H9 (cell line): ENCODE results near the gene KCNS3. TPM values are rescaled to one million over a fixed set of nuclear protein-coding genes. Genes with fewer than 3 reads are reported as not detected.

Source experiments
- DNase-seq: peaks from one replicate; pipeline ENCODE4 v3.0.0-alpha.2; 2017
- H2AFZ ChIP-seq: one replicate; pipeline ENCODE4 v1.6.1; 2013; ENCODE audit warnings: mild to moderate bottlenecking, low read length, control low read depth, moderate library complexity
- H2AK5ac ChIP-seq: 2 replicates; pipeline ENCODE4 v1.6.1; 2013; ENCODE audit warnings: low read length, control low read depth, mixed read lengths; ENCODE audit not compliant: insufficient read length
- H2BK120ac ChIP-seq: one replicate; pipeline ENCODE4 v1.6.1; 2013; ENCODE audit warnings: low read depth, mild to moderate bottlenecking, low read length, control low read depth, inconsistent platforms; ENCODE audit not compliant: poor library complexity, severe bottlenecking
- H2BK12ac ChIP-seq: 2 replicates; pipeline ENCODE4 v1.6.1; 2013; ENCODE audit warnings: low read length, control low read depth, mixed read lengths, low read depth; ENCODE audit not compliant: insufficient read length
- H2BK15ac ChIP-seq: 2 replicates; pipeline ENCODE4 v1.6.1; 2013; ENCODE audit warnings: low read depth, low read length, control low read depth
- H2BK20ac ChIP-seq: one replicate; pipeline ENCODE4 v1.6.1; 2013; ENCODE audit warnings: low read depth, mild to moderate bottlenecking, low read length, control low read depth, inconsistent platforms; ENCODE audit not compliant: poor library complexity, severe bottlenecking
- H2BK5ac ChIP-seq: 2 replicates; pipeline ENCODE4 v1.6.1; 2013; ENCODE audit warnings: low read length, control low read depth, mixed read lengths; ENCODE audit not compliant: insufficient read length
- H3K14ac ChIP-seq: 2 replicates; pipeline ENCODE4 v1.6.1; 2013; ENCODE audit warnings: low read length, control low read depth; ENCODE audit not compliant: insufficient read depth
- H3K18ac ChIP-seq: 2 replicates; pipeline ENCODE4 v1.6.1; 2013; ENCODE audit warnings: low read depth, mild to moderate bottlenecking, mixed read lengths, low read length, control low read depth; ENCODE audit not compliant: insufficient read length
- H3K23ac ChIP-seq: 2 replicates; pipeline ENCODE4 v1.6.1; 2013; ENCODE audit warnings: low read length, control low read depth, mixed read lengths, low read depth; ENCODE audit not compliant: insufficient read length
- H3K23me2 ChIP-seq: 2 replicates; pipeline ENCODE4 v1.6.1; 2013; ENCODE audit warnings: low read depth, mild to moderate bottlenecking, mixed read lengths, low read length, control low read depth; ENCODE audit not compliant: insufficient read length, poor library complexity, severe bottlenecking
- H3K27ac ChIP-seq: 2 replicates; pipeline ENCODE4 v1.5.1; 2013; ENCODE audit warnings: low read length, control low read depth, mixed read lengths, low read depth; ENCODE audit not compliant: insufficient read length
- H3K27me3 ChIP-seq: 2 replicates; pipeline ENCODE4 v1.6.1; 2013; ENCODE audit warnings: low read length, control low read depth, inconsistent platforms; ENCODE audit not compliant: insufficient read depth
- H3K4ac ChIP-seq: 2 replicates; pipeline ENCODE4 v1.6.1; 2013; ENCODE audit warnings: low read depth, mild to moderate bottlenecking, control low read depth, inconsistent platforms, low read length, moderate library complexity
- H3K4me1 ChIP-seq: 2 replicates; pipeline ENCODE4 v1.6.1; 2013; ENCODE audit warnings: low read length, control low read depth, inconsistent platforms; ENCODE audit not compliant: insufficient read depth
- H3K4me2 ChIP-seq: 2 replicates; pipeline ENCODE4 v1.6.1; 2013; ENCODE audit warnings: low read length, control low read depth, mixed read lengths; ENCODE audit not compliant: insufficient read length, insufficient read depth
- H3K56ac ChIP-seq: 2 replicates; pipeline ENCODE4 v1.6.1; 2013; ENCODE audit warnings: low read depth, mild to moderate bottlenecking, mixed read lengths, low read length, control low read depth; ENCODE audit not compliant: insufficient read length
- H3K79me1 ChIP-seq: 2 replicates; pipeline ENCODE4 v1.6.1; 2013; ENCODE audit warnings: low read depth, mild to moderate bottlenecking, moderate library complexity, low read length, control low read depth, inconsistent platforms; ENCODE audit not compliant: insufficient read depth, poor library complexity, severe bottlenecking
- H3K79me2 ChIP-seq: 2 replicates; pipeline ENCODE4 v1.6.1; 2013; ENCODE audit warnings: low read length, control low read depth, inconsistent platforms; ENCODE audit not compliant: insufficient read depth
- H3K9ac ChIP-seq: 2 replicates; pipeline ENCODE4 v1.6.1; 2013; ENCODE audit warnings: low read length, control low read depth, mixed read lengths; ENCODE audit not compliant: insufficient read length; ENCODE audit errors: extremely low read depth
- H3K9me3 ChIP-seq: one replicate; pipeline ENCODE4 v1.6.1; 2013; ENCODE audit warnings: low read depth, low read length, inconsistent platforms; ENCODE audit not compliant: control insufficient read depth
- H3T11ph ChIP-seq: one replicate; pipeline ENCODE4 v1.6.1; 2013; ENCODE audit warnings: mild to moderate bottlenecking, low read length, control low read depth, inconsistent platforms
- H4K20me1 ChIP-seq: one replicate; pipeline ENCODE4 v1.6.1; 2013; ENCODE audit not compliant: control insufficient read depth, insufficient read length, insufficient read depth
- H4K5ac ChIP-seq: 2 replicates; pipeline ENCODE4 v1.6.1; 2013; ENCODE audit warnings: low read depth, mild to moderate bottlenecking, mixed read lengths, low read length, control low read depth; ENCODE audit not compliant: insufficient read length
- H4K8ac ChIP-seq: replicated peaks from 2 replicates; pipeline ENCODE4 v1.6.1; 2013; ENCODE audit warnings: low read length, control low read depth, mixed read lengths, low read depth; ENCODE audit not compliant: insufficient read length
- H4K91ac ChIP-seq: 2 replicates; pipeline ENCODE4 v1.6.1; 2013; ENCODE audit warnings: low read depth, mild to moderate bottlenecking, moderate library complexity, mixed read lengths, low read length, control low read depth; ENCODE audit not compliant: insufficient read length
- H3K27ac Mint-ChIP-seq, 3 experiments: 2 replicates in 2 of 3; 3 replicates in 1 of 3; pipeline ENCODE4 v1.8.0; 2020 to 2021; ENCODE audit warnings: mixed read lengths in 3 of 3, mild to moderate bottlenecking in 1 of 3, moderate library complexity in 1 of 3
- H3K27me3 Mint-ChIP-seq: 2 replicates; pipeline ENCODE4 v1.8.0; 2021; ENCODE audit warnings: low read depth, mild to moderate bottlenecking, moderate library complexity, mixed read lengths
- H3K36me3 Mint-ChIP-seq, 3 experiments: 2 replicates in 2 of 3; 3 replicates in 1 of 3; pipeline ENCODE4 v1.8.0; 2020 to 2021; ENCODE audit warnings: low read depth in 3 of 3, mixed read lengths in 3 of 3; ENCODE audit not compliant: insufficient read depth in 1 of 3
- H3K4me1 Mint-ChIP-seq, 2 experiments: 2 replicates each; pipeline ENCODE4 v1.8.0; 2020; ENCODE audit warnings: mixed read lengths in 2 of 2
- H3K4me3 Mint-ChIP-seq, 2 experiments: 2 replicates in 1 of 2; 3 replicates in 1 of 2; pipeline ENCODE4 v1.8.0; 2020 to 2021; ENCODE audit warnings: mild to moderate bottlenecking in 2 of 2, mixed read lengths in 2 of 2, moderate library complexity in 1 of 2
- H3K9me3 Mint-ChIP-seq, 2 experiments: 2 replicates in 1 of 2; 3 replicates in 1 of 2; pipeline ENCODE4 v1.8.0; 2020; ENCODE audit warnings: mild to moderate bottlenecking in 2 of 2, mixed read lengths in 2 of 2, moderate library complexity in 1 of 2
- WGBS: extraction: QIAGEN DNeasy Blood & Tissue Kit; methylation state at CpG from one replicate; pipeline ENCODE4 v1.1.7; 2013; ENCODE audit warnings: missing lambda C conversion rate, low lambda C conversion rate, mixed read lengths; ENCODE audit not compliant: insufficient read length; ENCODE audit errors: extremely low coverage; 5-methylcytosine and 5-hydroxymethylcytosine counted together
- total RNA-seq: library from RNA; stranded (reverse); gene quantifications from 2 replicates; pipeline ENCODE4 v1.2.1, GENCODE V29; 2021
- TF ChIP-seq, protein P1 (sequence below): fragments of 200-600 bp; sonication (generic); conservative IDR thresholded peaks from 3 replicates; pipeline ENCODE4 v1.8.0; 2021; ENCODE audit warnings: antibody characterized with exemption, mild to moderate bottlenecking

KCNS3 gene
- total RNA-seq, 1 experiment from 2014 or later, result 8.0 TPM

DNA sequence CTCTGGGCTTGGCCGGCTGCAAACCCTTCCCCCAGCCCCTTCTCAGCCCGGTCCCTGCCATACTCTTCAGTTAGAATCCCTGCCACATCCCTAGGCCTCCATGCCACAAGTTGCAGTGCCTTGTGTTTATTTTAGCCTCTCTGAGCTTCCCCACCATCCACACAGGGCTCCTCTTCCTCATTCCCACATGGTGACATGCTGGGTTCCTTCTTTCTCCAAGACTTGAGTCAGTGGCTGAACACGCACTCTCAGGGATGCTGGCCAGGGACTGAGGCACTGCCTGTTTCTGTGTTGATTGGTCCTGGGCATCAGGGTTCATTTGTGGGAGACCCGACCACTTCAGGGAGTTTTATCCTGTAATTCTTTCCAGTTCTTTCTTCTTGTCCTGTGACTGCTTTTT lies 56.3 kb downstream of the KCNS3 start:
- DNase-seq, result no peak
- no peak overlapping the region for H3K4me3 Mint-ChIP-seq
- Histone ChIP-seq H3K4ac (no peak overlapping the region), H2AFZ (no peak overlapping the region), H3K27ac (no peak overlapping the region), H2BK5ac (no peak overlapping the region), H3K23me2 (no peaks in the 10 kb centered on the region), H3K9me3 (no peaks in the 10 kb centered on the region), H3K23ac (no peak overlapping the region), H3K14ac (peak overlapping the region; percentile 63; the same call in 1 of the 2 replicates), H3K4me2 (no peak overlapping the region), H3K79me1 (no peaks in the 10 kb centered on the region), H3K27me3 (no peaks in the 10 kb centered on the region), H4K20me1 (no peaks in the 10 kb centered on the region), H3K4me1 (peaks cover 8% of the 10 kb centered on the region; the same call in 1 of the 2 replicates), H2BK12ac (no peak overlapping the region), H4K91ac (no peak overlapping the region), H2BK15ac (no peak overlapping the region), H3T11ph (no peak overlapping the region), H2BK20ac (no peak overlapping the region), H4K5ac (no peak overlapping the region), H4K8ac (no peak overlapping the region), H2BK120ac (no peak overlapping the region), H3K9ac (no peak overlapping the region), H3K79me2 (no peaks in the 10 kb centered on the region), H3K18ac (no peak overlapping the region), H3K56ac (no peak overlapping the region), H2AK5ac (no peak overlapping the region)
- H3K27me3 Mint-ChIP-seq, result no peaks in the 10 kb centered on the region; the same call in 1 of the 2 replicates
- H3K27ac Mint-ChIP-seq, result peak overlapping the region in 2 of 3 experiments; percentile 6 to 43; a peak in 6 of 7 replicates
- WGBS, result no CpG with 5 or more reads among the region's 4 CpGs
- peaks cover 4 to 6% of the 10 kb centered on the region in 2 experiments; a peak in 3 of 5 replicates for H3K9me3 Mint-ChIP-seq
- peaks cover 16 to 17% of the 10 kb centered on the region in 2 experiments for H3K4me1 Mint-ChIP-seq
- TF ChIP-seq, protein P1, sequence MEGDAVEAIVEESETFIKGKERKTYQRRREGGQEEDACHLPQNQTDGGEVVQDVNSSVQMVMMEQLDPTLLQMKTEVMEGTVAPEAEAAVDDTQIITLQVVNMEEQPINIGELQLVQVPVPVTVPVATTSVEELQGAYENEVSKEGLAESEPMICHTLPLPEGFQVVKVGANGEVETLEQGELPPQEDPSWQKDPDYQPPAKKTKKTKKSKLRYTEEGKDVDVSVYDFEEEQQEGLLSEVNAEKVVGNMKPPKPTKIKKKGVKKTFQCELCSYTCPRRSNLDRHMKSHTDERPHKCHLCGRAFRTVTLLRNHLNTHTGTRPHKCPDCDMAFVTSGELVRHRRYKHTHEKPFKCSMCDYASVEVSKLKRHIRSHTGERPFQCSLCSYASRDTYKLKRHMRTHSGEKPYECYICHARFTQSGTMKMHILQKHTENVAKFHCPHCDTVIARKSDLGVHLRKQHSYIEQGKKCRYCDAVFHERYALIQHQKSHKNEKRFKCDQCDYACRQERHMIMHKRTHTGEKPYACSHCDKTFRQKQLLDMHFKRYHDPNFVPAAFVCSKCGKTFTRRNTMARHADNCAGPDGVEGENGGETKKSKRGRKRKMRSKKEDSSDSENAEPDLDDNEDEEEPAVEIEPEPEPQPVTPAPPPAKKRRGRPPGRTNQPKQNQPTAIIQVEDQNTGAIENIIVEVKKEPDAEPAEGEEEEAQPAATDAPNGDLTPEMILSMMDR, result no peak
- peaks cover 17 to 28% (median 21%) of the 10 kb centered on the region in 3 experiments; a peak in 6 of 7 replicates for H3K36me3 Mint-ChIP-seq
